KMS-11 (cell line): Measurements from ENCODE around the gene SLC25A21.

ENCODE experiments used
- H2AFZ ChIP-seq: fragments of 200-600 bp; sonication (generic); 2 replicates; pipeline ENCODE4 v1.6.1; 2016; ENCODE audit warnings: antibody characterized with exemption, mixed run types, low read depth
- H3K27ac ChIP-seq: fragments of 200-600 bp; sonication (generic); 2 replicates; pipeline ENCODE4 v1.6.1; 2016; ENCODE audit warnings: mild to moderate bottlenecking, mixed run types
- H3K27me3 ChIP-seq: fragments of 200-600 bp; sonication (generic); 2 replicates; pipeline ENCODE4 v1.6.1; 2017; ENCODE audit warnings: mild to moderate bottlenecking, low read depth, mixed run types, moderate library complexity; ENCODE audit not compliant: insufficient read depth
- H3K36me3 ChIP-seq: fragments of 200-600 bp; sonication (generic); 2 replicates; pipeline ENCODE4 v1.6.1; 2017; ENCODE audit warnings: mild to moderate bottlenecking, mixed run types; ENCODE audit not compliant: insufficient read depth
- H3K4me1 ChIP-seq: fragments of 200-600 bp; sonication (generic); 2 replicates; pipeline ENCODE4 v1.6.1; 2016; ENCODE audit warnings: mild to moderate bottlenecking, low read depth, mixed run types; ENCODE audit not compliant: poor library complexity, severe bottlenecking
- H3K4me2 ChIP-seq: fragments of 200-600 bp; sonication (generic); 2 replicates; pipeline ENCODE4 v1.7.0; 2016; ENCODE audit warnings: mild to moderate bottlenecking, mixed run types
- H3K4me3 ChIP-seq: fragments of 200-600 bp; sonication (generic); IDR thresholded peaks from 2 replicates; pipeline ENCODE4 v1.6.1; 2017; ENCODE audit warnings: low read depth, low read length, mixed read lengths; ENCODE audit not compliant: insufficient read depth
- H3K79me2 ChIP-seq: fragments of 200-600 bp; sonication (generic); 2 replicates; pipeline ENCODE4 v1.6.1; 2016; ENCODE audit warnings: low read depth, mixed run types; ENCODE audit not compliant: insufficient read depth
- H3K9ac ChIP-seq: fragments of 200-600 bp; sonication (generic); 2 replicates; pipeline ENCODE4 v1.6.1; 2016; ENCODE audit warnings: mild to moderate bottlenecking, mixed run types
- H4K20me1 ChIP-seq: fragments of 200-600 bp; sonication (generic); 2 replicates; pipeline ENCODE4 v1.6.1; 2016; ENCODE audit warnings: mild to moderate bottlenecking, mixed run types; ENCODE audit not compliant: insufficient read depth
- TF ChIP-seq, protein P1 (sequence below): fragments of 200-600 bp; sonication (generic); conservative IDR thresholded peaks from 2 replicates; pipeline ENCODE4 v1.6.1; 2017; ENCODE audit warnings: low read depth, mild to moderate bottlenecking, antibody characterized with exemption, low read length, moderate library complexity, mixed read lengths

The SLC25A21 gene

DNA sequence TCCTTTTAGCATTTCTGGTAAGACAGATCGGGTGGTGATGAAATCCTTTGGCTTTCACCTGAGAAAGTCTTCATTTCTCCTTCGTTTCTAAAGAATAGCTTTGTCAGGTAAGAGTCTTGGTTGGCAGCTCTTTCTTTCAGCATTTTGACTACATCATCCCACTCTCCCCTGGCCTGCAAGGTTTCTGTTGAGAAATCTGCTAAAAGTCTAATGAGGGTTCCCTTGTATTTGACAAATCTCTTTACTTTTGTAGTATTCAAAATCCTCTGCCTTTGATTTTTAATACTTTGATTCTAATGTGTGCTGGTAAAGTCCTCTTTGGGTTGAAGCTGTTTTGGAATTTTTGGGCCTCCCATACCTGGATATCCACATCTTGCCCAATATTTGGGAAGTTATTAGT is 390.5 kb downstream of the SLC25A21 start:
- Histone ChIP-seq H3K27me3 (no peaks in the 10 kb centered on the region), H2AFZ (no peak overlapping the region), H3K4me1 (no peaks in the 10 kb centered on the region), H3K36me3 (no peaks in the 10 kb centered on the region), H3K4me3 (no peak overlapping the region), H3K79me2 (no peaks in the 10 kb centered on the region), H3K27ac (no peak overlapping the region), H3K9ac (no peak overlapping the region), H3K4me2 (no peak overlapping the region), H4K20me1 (no peaks in the 10 kb centered on the region)
- TF ChIP-seq, protein P1, sequence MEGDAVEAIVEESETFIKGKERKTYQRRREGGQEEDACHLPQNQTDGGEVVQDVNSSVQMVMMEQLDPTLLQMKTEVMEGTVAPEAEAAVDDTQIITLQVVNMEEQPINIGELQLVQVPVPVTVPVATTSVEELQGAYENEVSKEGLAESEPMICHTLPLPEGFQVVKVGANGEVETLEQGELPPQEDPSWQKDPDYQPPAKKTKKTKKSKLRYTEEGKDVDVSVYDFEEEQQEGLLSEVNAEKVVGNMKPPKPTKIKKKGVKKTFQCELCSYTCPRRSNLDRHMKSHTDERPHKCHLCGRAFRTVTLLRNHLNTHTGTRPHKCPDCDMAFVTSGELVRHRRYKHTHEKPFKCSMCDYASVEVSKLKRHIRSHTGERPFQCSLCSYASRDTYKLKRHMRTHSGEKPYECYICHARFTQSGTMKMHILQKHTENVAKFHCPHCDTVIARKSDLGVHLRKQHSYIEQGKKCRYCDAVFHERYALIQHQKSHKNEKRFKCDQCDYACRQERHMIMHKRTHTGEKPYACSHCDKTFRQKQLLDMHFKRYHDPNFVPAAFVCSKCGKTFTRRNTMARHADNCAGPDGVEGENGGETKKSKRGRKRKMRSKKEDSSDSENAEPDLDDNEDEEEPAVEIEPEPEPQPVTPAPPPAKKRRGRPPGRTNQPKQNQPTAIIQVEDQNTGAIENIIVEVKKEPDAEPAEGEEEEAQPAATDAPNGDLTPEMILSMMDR, result no peak

DNA sequence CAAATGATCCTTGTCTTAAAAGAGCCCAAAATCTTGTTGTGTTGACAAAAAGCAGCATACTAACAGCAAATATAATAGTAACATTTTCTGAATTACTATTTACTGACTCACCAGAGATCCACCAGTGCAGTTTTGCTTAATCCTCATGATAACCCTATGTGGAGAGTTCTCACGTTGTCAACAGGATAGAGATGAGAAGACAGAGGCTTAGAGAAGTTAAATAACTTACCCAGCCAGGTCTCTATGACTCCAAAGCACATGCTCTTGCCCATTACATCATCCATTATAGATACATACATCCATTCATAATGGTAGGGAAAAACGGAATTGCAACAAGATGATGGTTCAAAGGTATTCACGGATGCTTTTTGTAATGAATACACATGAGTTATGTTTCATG is 398.8 kb downstream of the SLC25A21 start:
- H3K36me3 ChIP-seq, result no peaks in the 10 kb centered on the region
- H3K9ac ChIP-seq, result no peak overlapping the region
- H3K4me2 ChIP-seq, result no peak overlapping the region
- H3K79me2 ChIP-seq, result no peaks in the 10 kb centered on the region
- H4K20me1 ChIP-seq, result no peaks in the 10 kb centered on the region
- H3K27me3 ChIP-seq, result no peaks in the 10 kb centered on the region
- no peak overlapping the region for H3K4me3 ChIP-seq
- TF ChIP-seq, protein P1, result no peak
- no peak overlapping the region for H3K27ac ChIP-seq
- no peak overlapping the region for H2AFZ ChIP-seq
- H3K4me1 ChIP-seq, result peaks cover 6% of the 10 kb centered on the region

DNA sequence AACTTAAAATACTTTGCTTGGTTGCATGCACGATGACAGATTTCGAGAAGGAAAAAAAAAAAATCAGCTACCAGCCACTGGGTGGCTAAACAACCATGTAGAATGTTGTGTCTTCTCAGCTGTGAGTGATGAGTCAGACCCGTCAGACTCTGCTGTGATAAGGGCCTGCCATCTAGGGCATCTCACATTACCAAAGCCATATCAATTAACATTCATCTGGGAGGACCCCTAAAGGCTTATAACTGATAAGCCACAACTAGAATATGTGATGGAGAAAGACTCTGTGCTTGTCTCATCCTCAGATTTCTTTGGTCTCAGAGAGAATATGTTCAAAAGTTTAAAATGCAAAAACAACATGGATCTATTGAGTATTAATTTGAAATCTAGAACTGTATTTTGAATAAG is 399.3 kb downstream of the SLC25A21 start:
- no peaks in the 10 kb centered on the region for H4K20me1 ChIP-seq
- TF ChIP-seq, protein P1, result no peak
- H3K27ac ChIP-seq, result no peak overlapping the region
- peaks cover 11% of the 10 kb centered on the region for H3K4me1 ChIP-seq
- no peak overlapping the region for H3K9ac ChIP-seq
- no peaks in the 10 kb centered on the region for H3K36me3 ChIP-seq
- no peaks in the 10 kb centered on the region for H3K27me3 ChIP-seq
- no peaks in the 10 kb centered on the region for H3K79me2 ChIP-seq
- no peak overlapping the region for H3K4me2 ChIP-seq
- H3K4me3 ChIP-seq, result no peak overlapping the region
- no peak overlapping the region for H2AFZ ChIP-seq

DNA sequence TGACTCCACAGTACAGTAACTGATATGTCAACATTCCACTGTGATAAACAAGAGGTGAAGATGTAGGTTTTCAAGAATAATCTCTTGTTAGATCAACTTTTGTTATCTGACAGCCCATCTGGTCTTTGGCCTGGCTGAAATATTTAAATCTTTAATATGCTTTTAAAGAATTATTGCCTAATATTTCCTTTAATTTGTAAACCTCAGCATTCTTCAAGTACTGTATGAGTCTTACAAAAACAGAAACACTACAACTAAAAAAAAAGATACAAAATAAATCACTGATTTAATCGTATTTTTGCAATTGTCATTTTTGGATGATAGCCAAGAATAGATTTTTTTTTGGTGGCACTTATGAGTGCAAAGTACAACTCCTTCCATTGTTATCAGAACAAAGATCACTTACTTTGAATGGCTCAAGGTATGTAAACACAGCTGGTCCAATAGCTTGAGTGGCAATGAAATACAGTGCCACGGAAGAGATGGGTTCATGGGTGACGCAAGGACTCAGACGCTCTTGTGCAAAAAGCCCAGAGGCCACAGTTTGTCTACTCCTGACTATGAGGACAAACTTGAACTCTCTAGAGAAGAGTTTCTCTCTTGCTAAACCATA is 401.3 kb downstream of the SLC25A21 start:
- Histone ChIP-seq H3K27ac (no peak overlapping the region), H3K9ac (no peak overlapping the region), H3K4me2 (no peak overlapping the region), H3K36me3 (no peaks in the 10 kb centered on the region), H3K27me3 (no peaks in the 10 kb centered on the region), H2AFZ (no peak overlapping the region), H4K20me1 (no peaks in the 10 kb centered on the region), H3K79me2 (no peaks in the 10 kb centered on the region), H3K4me3 (no peak overlapping the region), H3K4me1 (peaks cover 22% of the 10 kb centered on the region)
- TF ChIP-seq, protein P1, result no peak
